Measurements from ENCODE around the gene FANCM.
"Not testable (repeated sequence)": the region's sequence is repeated elsewhere in the genome, so short reads cannot be mapped to it uniquely, and the experiment has no call there.

The FANCM gene

GRCh38 chr14:45136399-45136798, 669 bp downstream of the FANCM start:
- in situ Hi-C loops (cut with MboI; ENCODE audit: low pct_unique_long_range_greater_than_20kb, low sequenced_read_pairs, unreplicated experiment), result no loop called here
- no peak for DNase-seq (ENCODE audit: low spot score)

GRCh38 chr14:45140661-45141187, 5.0 kb downstream of the FANCM start:
- in situ Hi-C loops (cut with MboI; ENCODE audit: low pct_unique_long_range_greater_than_20kb, low sequenced_read_pairs, unreplicated experiment), result no loop called here
- TF ChIP-seq CTCF (IDR thresholded peaks at IDR 0.05; ENCODE audit: extremely low read depth, insufficient read depth, missing control alignments), result no peak
- DNase-seq (ENCODE audit: low spot score), result no peak

More at GRCh38 chr14:45136399-45136798, 669 bp downstream of the FANCM start:
- TF ChIP-seq CTCF (IDR thresholded peaks at IDR 0.05; ENCODE audit: extremely low read depth, insufficient read depth, missing control alignments), result no peak

- DNase-seq (ENCODE audit: low spot score); in situ Hi-C loops (cut with MboI; ENCODE audit: low pct_unique_long_range_greater_than_20kb, low sequenced_read_pairs, unreplicated experiment): not testable (repeated sequence)
Observed at GRCh38 chr14:45142083-45142482, 6.4 kb downstream of the FANCM start.

- TF ChIP-seq CTCF (IDR thresholded peaks at IDR 0.05; ENCODE audit: extremely low read depth, insufficient read depth, missing control alignments), result no peak
- no peak for DNase-seq (ENCODE audit: low spot score)
- in situ Hi-C loops (cut with MboI; ENCODE audit: low pct_unique_long_range_greater_than_20kb, low sequenced_read_pairs, unreplicated experiment), result no loop called here
Observed at GRCh38 chr14:45144658-45145057, 8.9 kb downstream of the FANCM start.

- no peak for TF ChIP-seq CTCF (IDR thresholded peaks at IDR 0.05; ENCODE audit: extremely low read depth, insufficient read depth, missing control alignments)
- in situ Hi-C loops (cut with MboI; ENCODE audit: low pct_unique_long_range_greater_than_20kb, low sequenced_read_pairs, unreplicated experiment), result no loop called here
- no peak for DNase-seq (ENCODE audit: low spot score)
Observed at GRCh38 chr14:45145214-45145613, 9.5 kb downstream of the FANCM start.

- TF ChIP-seq CTCF (IDR thresholded peaks at IDR 0.05; ENCODE audit: extremely low read depth, insufficient read depth, missing control alignments), result no peak
- no peak for DNase-seq (ENCODE audit: low spot score)
- in situ Hi-C loops (cut with MboI; ENCODE audit: low pct_unique_long_range_greater_than_20kb, low sequenced_read_pairs, unreplicated experiment), result no loop called here
Observed at GRCh38 chr14:45149602-45150001, 13.9 kb downstream of the FANCM start.

- no peak for DNase-seq (ENCODE audit: low spot score)
- in situ Hi-C loops (cut with MboI; ENCODE audit: low pct_unique_long_range_greater_than_20kb, low sequenced_read_pairs, unreplicated experiment), result no loop called here
- no peak for TF ChIP-seq CTCF (IDR thresholded peaks at IDR 0.05; ENCODE audit: extremely low read depth, insufficient read depth, missing control alignments)
Observed at GRCh38 chr14:45150386-45150890, 14.7 kb downstream of the FANCM start.
